WTC11 (cell line): ENCODE results near the gene IGFL1.

ENCODE experiments used
- CREB1 ChIP-seq: sonication (generic); formaldehyde crosslinking; IDR thresholded peaks from 2 replicates; pipeline ENCODE4 v1.8.0; 2023; ENCODE audit warnings: mild to moderate bottlenecking, missing genetic modification reagents
- JUN ChIP-seq: sonication (generic); formaldehyde crosslinking; IDR thresholded peaks from 2 replicates; pipeline ENCODE4 v1.8.0; 2023; ENCODE audit warnings: mild to moderate bottlenecking, missing genetic modification reagents
- MYBL2 ChIP-seq: sonication (generic); formaldehyde crosslinking; IDR thresholded peaks from 2 replicates; pipeline ENCODE4 v1.8.1; 2023; ENCODE audit warnings: mild to moderate bottlenecking, moderate library complexity, missing genetic modification reagents
- NFE2L1 ChIP-seq: sonication (generic); formaldehyde crosslinking; IDR thresholded peaks from 2 replicates; pipeline ENCODE4 v1.8.1; 2023; ENCODE audit warnings: missing genetic modification reagents
- TEAD1 ChIP-seq: sonication (generic); formaldehyde crosslinking; IDR thresholded peaks from 2 replicates; pipeline ENCODE4 v1.8.0; 2022; ENCODE audit warnings: mild to moderate bottlenecking, missing genetic modification reagents
- ZNF121 ChIP-seq: sonication (generic); formaldehyde crosslinking; IDR thresholded peaks from 2 replicates; pipeline ENCODE4 v1.8.0; 2023; ENCODE audit warnings: missing genetic modification reagents
- TF ChIP-seq, protein P1 (sequence below): fragments of 200-600 bp; IDR thresholded peaks from 2 replicates; pipeline ENCODE4 v1.8.0; 2022; ENCODE audit warnings: antibody characterized with exemption
- TF ChIP-seq, protein P2 (sequence below): sonication (generic); formaldehyde crosslinking; IDR thresholded peaks from 2 replicates; pipeline ENCODE4 v1.8.1; 2023; ENCODE audit warnings: mild to moderate bottlenecking, moderate library complexity, missing genetic modification reagents

DNA sequence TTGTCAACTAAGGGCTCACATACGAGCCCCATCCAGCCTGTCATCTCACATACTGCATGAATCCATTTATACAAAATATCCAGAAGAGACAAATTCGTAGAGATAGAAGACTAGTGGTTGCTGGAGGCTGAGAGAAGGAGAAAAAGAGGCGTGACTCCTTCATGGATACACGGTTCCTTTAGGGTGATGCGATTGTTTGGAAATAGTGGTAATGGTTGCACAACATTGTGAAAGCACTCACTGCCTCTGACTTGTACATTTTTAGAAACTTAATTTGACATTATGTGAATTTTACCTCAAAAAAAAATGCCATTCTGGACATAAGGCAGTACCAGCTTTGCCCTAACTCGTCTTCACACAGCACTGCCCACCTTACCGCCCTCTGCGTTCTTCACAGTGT is 27.3 kb downstream of the IGFL1 start:
- TF ChIP-seq, protein P1, sequence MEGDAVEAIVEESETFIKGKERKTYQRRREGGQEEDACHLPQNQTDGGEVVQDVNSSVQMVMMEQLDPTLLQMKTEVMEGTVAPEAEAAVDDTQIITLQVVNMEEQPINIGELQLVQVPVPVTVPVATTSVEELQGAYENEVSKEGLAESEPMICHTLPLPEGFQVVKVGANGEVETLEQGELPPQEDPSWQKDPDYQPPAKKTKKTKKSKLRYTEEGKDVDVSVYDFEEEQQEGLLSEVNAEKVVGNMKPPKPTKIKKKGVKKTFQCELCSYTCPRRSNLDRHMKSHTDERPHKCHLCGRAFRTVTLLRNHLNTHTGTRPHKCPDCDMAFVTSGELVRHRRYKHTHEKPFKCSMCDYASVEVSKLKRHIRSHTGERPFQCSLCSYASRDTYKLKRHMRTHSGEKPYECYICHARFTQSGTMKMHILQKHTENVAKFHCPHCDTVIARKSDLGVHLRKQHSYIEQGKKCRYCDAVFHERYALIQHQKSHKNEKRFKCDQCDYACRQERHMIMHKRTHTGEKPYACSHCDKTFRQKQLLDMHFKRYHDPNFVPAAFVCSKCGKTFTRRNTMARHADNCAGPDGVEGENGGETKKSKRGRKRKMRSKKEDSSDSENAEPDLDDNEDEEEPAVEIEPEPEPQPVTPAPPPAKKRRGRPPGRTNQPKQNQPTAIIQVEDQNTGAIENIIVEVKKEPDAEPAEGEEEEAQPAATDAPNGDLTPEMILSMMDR, result no peak
- no peak for TF ChIP-seq TEAD1 (CRISPR knock-in tag)
- TF ChIP-seq ZNF121, result no peak
- no peak for TF ChIP-seq MYBL2 (CRISPR knock-in tag)
- no peak for TF ChIP-seq CREB1 (CRISPR knock-in tag)
- TF ChIP-seq, protein P2, sequence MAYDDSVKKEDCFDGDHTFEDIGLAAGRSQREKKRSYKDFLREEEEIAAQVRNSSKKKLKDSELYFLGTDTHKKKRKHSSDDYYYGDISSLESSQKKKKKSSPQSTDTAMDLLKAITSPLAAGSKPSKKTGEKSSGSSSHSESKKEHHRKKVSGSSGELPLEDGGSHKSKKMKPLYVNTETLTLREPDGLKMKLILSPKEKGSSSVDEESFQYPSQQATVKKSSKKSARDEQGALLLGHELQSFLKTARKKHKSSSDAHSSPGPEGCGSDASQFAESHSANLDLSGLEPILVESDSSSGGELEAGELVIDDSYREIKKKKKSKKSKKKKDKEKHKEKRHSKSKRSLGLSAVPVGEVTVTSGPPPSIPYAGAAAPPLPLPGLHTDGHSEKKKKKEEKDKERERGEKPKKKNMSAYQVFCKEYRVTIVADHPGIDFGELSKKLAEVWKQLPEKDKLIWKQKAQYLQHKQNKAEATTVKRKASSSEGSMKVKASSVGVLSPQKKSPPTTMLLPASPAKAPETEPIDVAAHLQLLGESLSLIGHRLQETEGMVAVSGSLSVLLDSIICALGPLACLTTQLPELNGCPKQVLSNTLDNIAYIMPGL (CRISPR knock-in tag), result no peak
- no peak for TF ChIP-seq JUN
- TF ChIP-seq NFE2L1 (CRISPR knock-in tag), result no peak
